ENCODE measurements around the gene TLR9.

DNA sequence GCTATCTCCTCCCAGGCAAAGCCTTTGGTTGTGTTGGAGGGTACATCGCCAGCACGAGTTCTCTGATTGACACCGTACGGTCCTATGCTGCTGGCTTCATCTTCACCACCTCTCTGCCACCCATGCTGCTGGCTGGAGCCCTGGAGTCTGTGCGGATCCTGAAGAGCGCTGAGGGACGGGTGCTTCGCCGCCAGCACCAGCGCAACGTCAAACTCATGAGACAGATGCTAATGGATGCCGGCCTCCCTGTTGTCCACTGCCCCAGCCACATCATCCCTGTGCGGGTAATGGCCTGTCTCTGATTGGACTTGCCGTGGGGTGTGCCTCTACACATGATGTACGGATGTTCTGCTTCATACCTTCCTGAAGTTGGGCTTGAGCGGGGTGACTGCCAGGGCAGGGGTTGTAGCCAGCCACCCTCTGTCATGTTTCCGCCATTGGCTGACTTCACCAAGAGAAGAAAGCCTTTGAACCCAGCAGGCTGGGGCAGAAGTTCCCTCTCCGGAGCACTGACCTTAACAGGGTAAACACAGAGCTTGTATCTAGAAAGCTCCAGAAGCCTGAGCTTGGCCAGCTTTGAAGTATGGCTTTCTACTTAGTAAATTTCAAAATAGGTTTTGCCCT, 14.1 kb downstream of the TLR9 start:
- TF ChIP-seq, protein P1, sequence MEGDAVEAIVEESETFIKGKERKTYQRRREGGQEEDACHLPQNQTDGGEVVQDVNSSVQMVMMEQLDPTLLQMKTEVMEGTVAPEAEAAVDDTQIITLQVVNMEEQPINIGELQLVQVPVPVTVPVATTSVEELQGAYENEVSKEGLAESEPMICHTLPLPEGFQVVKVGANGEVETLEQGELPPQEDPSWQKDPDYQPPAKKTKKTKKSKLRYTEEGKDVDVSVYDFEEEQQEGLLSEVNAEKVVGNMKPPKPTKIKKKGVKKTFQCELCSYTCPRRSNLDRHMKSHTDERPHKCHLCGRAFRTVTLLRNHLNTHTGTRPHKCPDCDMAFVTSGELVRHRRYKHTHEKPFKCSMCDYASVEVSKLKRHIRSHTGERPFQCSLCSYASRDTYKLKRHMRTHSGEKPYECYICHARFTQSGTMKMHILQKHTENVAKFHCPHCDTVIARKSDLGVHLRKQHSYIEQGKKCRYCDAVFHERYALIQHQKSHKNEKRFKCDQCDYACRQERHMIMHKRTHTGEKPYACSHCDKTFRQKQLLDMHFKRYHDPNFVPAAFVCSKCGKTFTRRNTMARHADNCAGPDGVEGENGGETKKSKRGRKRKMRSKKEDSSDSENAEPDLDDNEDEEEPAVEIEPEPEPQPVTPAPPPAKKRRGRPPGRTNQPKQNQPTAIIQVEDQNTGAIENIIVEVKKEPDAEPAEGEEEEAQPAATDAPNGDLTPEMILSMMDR (IDR thresholded peaks at IDR 0.05): no peak
- TF ChIP-seq POLR2A (IDR thresholded peaks at IDR 0.05): no peak

Measured in testis (tissue), 2 donors.